Measurements from ENCODE around the gene NIM1K.

DNA sequence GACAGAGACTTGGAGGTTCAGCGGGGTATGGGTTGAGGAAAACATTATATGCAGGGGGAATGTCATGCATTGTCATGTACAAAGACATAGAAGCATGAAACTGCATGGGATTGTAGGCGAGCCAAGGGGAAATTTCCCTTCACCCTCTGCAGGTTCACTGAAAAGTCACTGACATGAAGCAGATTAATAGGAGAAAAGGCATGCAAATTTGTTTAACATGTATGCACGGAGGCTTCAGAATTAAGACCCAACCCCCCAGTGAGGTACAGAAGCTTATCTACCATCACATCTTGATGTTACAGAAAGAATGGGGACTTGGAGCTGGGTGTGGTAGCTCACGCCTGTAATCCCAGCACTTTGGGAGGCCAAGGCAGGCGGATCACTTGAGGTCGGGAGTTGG lies 18.5 kb downstream of the NIM1K start:
- no peak for TF ChIP-seq POLR2A (IDR thresholded peaks at IDR 0.05)
- no peak for TF ChIP-seq POLR2AphosphoS5 (IDR thresholded peaks at IDR 0.05)
